Measurements from ENCODE around the gene ZNF275.

The ZNF275 gene

GRCh38 chrX:153397256-153397960 is 63.5 kb downstream of the ZNF275 start:
- no peak for DNase-seq (ENCODE audit: low read depth, low spot score)
- no peak for TF ChIP-seq CTCF (IDR thresholded peaks at IDR 0.05; ENCODE audit: low read depth, low read length)
- in situ Hi-C loops (cut with HindIII; ENCODE audit: low sequenced_read_pairs) = no loop called here
- no peak overlapping the region for H3K4me3 ChIP-seq (ENCODE audit: low read depth, low read length)

- no peak for DNase-seq (ENCODE audit: low read depth, low spot score)
- no peak overlapping the region for H3K4me3 ChIP-seq (ENCODE audit: low read depth, low read length)
- in situ Hi-C loops (cut with HindIII; ENCODE audit: low sequenced_read_pairs) = no loop called here
- TF ChIP-seq CTCF (IDR thresholded peaks at IDR 0.05; ENCODE audit: low read depth, low read length) = no peak
Observed at GRCh38 chrX:153398275-153398960, 64.5 kb downstream of the ZNF275 start.

- H3K4me3 ChIP-seq (ENCODE audit: low read depth, low read length) = no peak overlapping the region
- peak; percentile 58 for TF ChIP-seq CTCF (IDR thresholded peaks at IDR 0.05; ENCODE audit: low read depth, low read length)
- in situ Hi-C loops (cut with HindIII; ENCODE audit: low sequenced_read_pairs) = no loop called here
- no peak for DNase-seq (ENCODE audit: low read depth, low spot score)
Observed at GRCh38 chrX:153400146-153401132, 66.5 kb downstream of the ZNF275 start.

GRCh38 chrX:153401133-153401764 is 67.3 kb downstream of the ZNF275 start, which contains the start of gene PNMA6E:
PNMA6E (minus strand) TSS chrX:153401350; CDS start chrX:153398849, 2,501 bp downstream.
- DNase-seq (ENCODE audit: low read depth, low spot score) = no peak
- in situ Hi-C loops (cut with HindIII; ENCODE audit: low sequenced_read_pairs) = no loop called here
- TF ChIP-seq CTCF (IDR thresholded peaks at IDR 0.05; ENCODE audit: low read depth, low read length) = no peak
- no peak within 1 kb of the TSS for H3K4me3 ChIP-seq (ENCODE audit: low read depth, low read length)
